GM23338 (cell line): Measurements from ENCODE around the gene ATG7.

Experiments
- CREB1 ChIP-seq: fragments of 250-450 bp; sonication (Bioruptor Pico); IDR thresholded peaks from 2 replicates; pipeline ENCODE4 v1.5.0; 2020; ENCODE audit warnings: low read depth, mild to moderate bottlenecking, moderate library complexity
- CTCF ChIP-seq, 2 experiments: fragments of 200-600 bp in 1 of 2; sonication (generic) in 1 of 2; conservative IDR thresholded peaks; 2 replicates each; pipeline versions ENCODE4 v1.5.1 to v1.6.1; 2016 to 2017; ENCODE audit warnings: antibody characterized with exemption in 2 of 2, low read depth in 2 of 2, mild to moderate bottlenecking in 2 of 2, moderate library complexity in 1 of 2
- ETS1 ChIP-seq: IDR thresholded peaks from 2 replicates; pipeline ENCODE4 v1.6.1; 2016; ENCODE audit warnings: antibody characterized with exemption
- EZH2 ChIP-seq: fragments of 200-600 bp; sonication (generic); IDR thresholded peaks from one replicate; pipeline ENCODE4 v1.8.0; 2017; ENCODE audit warnings: antibody characterized with exemption, mild to moderate bottlenecking, low read depth; ENCODE audit not compliant: unreplicated experiment
- EZH2phosphoT487 ChIP-seq: fragments of 200-600 bp; sonication (generic); IDR thresholded peaks from one replicate; pipeline ENCODE4 v1.8.1; 2018; ENCODE audit warnings: antibody characterized with exemption; ENCODE audit not compliant: unreplicated experiment
- JUNB ChIP-seq: IDR thresholded peaks from one replicate; pipeline ENCODE4 v1.6.1; 2016; ENCODE audit warnings: antibody characterized with exemption; ENCODE audit not compliant: unreplicated experiment
- POLR2AphosphoS5 ChIP-seq: IDR thresholded peaks from 2 replicates; pipeline ENCODE4 v1.6.1; 2016; ENCODE audit warnings: antibody characterized with exemption, low read depth
- REST ChIP-seq: IDR thresholded peaks from one replicate; pipeline ENCODE4 v1.6.1; 2018; ENCODE audit warnings: antibody characterized with exemption; ENCODE audit not compliant: unreplicated experiment
- ZNF462 ChIP-seq: fragments of 250-450 bp; sonication (Bioruptor Pico); IDR thresholded peaks from 2 replicates; pipeline ENCODE4 v1.5.0; 2020; ENCODE audit warnings: mild to moderate bottlenecking, moderate library complexity

GRCh38 chr3:11553436-11554235, 281.4 kb downstream of the ATG7 start:
- TF ChIP-seq CTCF (conservative IDR thresholded peaks at IDR 0.05; ENCODE audit: low read depth in 2 of 2): no peak
- TF ChIP-seq REST: no peak
- TF ChIP-seq POLR2AphosphoS5: no peak
- no peak for TF ChIP-seq EZH2
- TF ChIP-seq JUNB: no peak
- no peak for TF ChIP-seq EZH2phosphoT487
- TF ChIP-seq CREB1 (CRISPR knock-in tag): no peak
- no peak for TF ChIP-seq ZNF462 (CRISPR knock-in tag)
- TF ChIP-seq ETS1: no peak
